ENCODE results near the gene IL12RB2.
"Not testable (repeated sequence)": the region's sequence is repeated elsewhere in the genome, so short reads cannot be mapped to it uniquely, and the experiment has no call there.

IL12RB2 gene

DNA sequence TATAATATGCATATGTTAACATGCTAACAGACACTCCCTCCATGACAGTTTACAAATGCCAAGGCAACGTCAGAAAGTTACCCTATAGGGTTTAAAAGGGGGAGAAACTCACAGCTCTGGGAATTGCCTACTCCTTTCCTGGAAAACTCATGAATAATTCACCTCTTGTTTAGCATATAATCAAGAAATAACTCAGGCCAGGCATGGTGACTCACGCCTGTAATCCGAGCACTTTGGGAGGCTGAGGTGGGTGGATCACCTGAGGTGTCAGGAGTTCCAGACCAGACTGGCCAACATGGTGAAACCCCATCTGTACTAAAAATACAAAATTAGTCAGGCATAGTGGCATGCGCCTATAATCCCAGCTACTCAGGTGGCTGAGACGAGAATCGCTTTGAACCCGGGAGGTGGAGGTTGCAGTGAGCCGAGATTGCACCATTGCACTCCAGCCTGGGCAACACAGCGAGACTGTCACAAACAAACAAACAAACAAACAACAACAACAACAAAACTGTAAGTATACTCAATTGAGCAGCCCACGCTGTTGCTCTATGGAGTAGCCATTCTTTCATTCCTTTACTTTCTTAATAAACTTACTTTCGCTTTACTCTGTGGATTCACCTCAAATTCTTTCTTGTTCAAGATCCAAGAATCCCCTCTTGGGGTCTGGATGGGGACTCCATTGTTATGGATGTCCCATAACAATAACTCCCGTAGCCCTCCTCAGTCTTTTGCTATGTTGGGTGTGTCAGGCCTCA, 92.5 kb downstream of the IL12RB2 start:
- DNase-seq, result not testable (repeated sequence)

DNA sequence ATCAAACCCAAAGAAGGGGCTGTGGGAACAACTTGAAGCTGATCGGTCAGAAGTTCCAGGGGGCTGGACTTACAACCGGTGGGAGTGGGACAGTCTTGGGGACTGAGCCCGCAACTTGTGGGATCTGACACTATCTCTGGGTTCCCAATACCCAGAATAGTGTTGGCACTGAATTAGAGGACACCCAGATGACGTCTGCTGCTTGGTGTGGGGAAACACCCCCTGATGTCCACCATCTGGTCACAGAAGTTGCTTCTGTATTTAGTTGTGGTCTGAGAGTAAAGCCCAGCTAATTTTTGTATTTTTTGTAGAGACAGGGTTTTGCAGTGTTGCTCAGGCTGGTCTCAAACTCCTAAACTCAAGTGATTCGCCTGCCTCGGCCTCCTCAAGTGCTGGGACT, 93.8 kb downstream of the IL12RB2 start:
- DNase-seq, result no peak

DNA sequence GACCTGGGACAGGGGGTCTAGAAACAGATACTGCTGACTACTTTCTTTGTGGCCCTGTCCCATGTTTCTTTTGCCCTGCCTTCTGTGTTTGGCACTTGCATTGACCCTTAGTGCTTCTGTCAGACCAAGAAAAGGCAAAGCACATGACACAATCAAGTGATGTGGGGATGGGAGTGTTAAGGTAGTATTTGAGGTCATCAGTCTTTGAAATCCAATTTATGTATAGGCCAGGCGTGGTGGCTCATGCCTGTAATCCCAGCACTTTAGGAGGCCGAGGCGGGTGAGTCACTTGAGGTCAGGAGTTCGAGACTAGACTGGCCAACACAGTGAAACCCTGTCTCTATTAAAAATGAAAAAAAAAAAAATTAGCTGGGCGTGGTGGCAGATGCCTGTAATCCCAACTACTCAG, 96.5 kb downstream of the IL12RB2 start:
- no peak for DNase-seq

DNA sequence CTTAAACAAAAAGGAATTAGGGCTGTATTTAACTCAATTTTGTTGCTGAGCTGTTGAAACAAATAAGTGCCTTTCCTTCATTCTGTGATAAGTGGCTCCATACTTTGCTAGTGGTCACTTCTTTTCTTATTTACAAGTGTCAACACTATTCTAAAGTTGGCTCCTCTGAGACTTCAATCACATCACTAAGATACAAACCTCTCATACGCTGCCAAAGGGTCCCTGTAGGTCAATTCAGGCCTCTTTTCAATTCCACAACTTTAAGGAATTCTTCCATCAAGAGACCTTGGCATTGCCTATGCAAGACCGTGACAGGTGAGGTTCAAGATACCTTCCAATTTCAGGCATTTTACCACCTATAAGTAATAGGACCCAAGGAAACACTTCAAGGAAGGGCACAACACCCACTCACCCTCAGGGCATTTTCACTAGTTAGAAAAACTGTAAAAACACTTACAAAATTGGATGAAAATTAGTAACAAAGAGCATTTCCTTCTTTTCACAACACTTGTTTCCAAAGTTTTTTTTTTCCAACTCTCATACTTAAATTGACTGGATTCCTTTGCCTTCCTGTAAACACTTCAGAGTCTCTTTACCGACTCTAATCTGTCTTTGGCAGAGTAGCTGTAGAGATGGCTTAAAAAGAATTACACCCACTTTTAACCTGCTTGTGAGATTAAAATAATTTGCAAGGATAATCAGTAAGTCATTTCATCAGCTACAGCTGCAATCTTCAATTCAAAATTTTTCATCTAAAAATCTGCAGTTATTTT, 98.0 kb downstream of the IL12RB2 start:
- DNase-seq, result no peak

DNA sequence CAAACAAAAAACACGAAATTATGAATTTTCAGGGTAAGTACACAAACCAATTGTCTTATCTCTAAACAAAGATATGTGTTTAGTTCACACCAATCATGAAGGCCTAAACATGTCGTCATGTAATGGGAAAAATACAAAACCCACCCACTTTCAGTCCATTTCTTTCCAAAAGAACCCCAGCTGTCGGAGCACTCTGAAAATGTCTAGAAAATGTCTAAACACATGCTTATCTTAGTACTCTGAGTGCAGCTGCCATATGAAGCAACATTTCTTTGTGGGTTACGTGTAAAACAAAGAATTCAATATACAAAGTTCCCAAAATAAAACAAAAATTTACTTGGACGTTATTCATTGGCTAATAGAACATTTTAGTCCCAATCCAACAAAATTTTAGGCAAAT, 99.8 kb downstream of the IL12RB2 start:
- DNase-seq, result no peak

DNA sequence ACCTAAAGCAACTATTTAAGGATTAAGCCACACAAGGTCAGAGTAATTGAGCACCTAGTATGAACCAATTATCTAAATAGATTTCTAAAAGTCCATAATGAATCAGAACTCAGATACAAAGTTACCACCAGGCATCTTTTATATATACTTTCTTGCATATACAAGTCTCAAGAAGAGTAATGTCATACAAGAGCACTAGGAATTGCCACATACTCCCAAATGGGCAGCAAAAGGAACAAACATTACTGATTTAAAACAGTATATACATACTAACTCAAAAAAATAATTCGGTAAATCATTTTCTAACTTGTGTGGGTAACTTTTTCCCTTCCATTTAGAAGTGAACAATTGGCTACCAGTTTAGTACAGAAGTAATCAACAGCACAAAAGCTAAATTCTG, 100.5 kb downstream of the IL12RB2 start:
- no peak for DNase-seq

DNA sequence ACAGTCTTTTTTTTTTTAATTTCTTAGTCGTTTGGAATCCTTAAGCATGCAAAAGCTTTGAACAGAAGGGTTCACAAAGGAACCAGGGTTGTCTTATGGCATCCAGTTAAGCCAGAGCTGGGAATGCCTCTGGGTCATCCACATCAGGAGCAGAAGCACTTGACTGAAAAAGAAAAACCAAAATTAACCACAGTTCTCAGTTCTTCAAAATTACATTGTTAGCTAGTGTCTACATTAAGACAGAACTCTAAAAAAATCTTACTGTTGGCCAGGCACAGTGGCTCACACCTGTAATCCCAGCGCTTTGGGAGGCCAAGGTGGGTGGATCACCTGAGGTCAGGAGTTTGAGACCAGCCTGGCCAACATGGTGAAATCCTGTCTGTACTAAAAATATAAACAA, 105.4 kb downstream of the IL12RB2 start:
- DNase-seq, result not testable (repeated sequence)

DNA sequence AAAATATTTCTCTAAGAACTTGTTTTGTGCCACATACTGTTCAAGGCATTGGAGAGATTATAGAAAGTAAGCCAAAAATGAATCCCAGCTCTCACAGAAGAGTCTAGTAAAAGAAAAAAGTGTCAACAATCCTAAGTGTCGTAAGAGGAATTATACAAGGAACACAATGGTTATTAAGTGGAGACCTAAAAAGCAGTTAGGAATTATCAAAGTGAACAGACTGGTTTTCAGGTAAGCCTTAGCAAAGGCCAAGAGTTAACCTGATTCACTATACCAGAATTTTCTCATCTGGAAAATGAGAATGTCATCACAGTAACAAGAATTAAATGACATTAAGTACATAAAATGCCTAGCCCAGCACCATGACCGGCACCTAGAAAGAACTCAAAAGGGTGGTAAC, 106.9 kb downstream of the IL12RB2 start:
- DNase-seq, result no peak

DNA sequence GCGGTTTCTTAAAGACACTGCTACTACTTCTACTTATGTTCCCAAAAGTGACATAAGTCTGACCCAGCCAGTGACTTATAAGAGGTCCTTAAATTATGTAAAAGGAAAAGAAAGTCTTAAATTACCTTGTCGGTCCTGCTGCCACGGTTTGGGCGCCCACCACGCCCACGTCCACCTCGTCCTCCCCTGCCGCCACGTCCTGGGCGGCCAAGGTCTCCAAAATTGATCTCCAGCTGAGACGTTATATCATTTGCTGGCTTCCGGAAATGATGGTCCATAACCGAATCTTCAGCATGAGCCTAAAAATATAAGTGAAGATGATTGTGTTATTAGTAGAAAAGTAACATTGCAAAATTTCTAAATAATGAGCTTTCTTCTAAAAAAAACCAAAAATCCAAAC, 107.4 kb downstream of the IL12RB2 start:
- no peak for DNase-seq

DNA sequence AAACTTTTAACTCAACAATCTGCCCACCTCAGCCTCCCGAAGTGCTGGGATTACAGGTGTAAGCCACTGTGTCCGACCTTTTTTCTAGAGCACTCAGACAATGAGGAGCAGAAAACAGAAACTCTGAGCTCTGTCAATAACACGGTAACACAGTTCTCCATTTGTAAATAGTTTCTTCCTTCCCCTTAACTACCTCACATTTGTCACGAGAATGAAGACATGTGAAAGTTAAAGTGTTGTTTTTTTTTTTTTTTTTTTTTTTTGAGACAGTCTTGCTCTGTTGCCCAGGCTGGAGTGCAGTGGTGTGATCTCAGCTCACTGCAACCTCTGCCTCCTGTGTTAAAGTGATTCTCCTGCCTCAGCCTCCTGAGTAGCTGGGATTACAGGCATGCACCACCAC, 110.1 kb downstream of the IL12RB2 start:
- not testable (repeated sequence) for DNase-seq

DNA sequence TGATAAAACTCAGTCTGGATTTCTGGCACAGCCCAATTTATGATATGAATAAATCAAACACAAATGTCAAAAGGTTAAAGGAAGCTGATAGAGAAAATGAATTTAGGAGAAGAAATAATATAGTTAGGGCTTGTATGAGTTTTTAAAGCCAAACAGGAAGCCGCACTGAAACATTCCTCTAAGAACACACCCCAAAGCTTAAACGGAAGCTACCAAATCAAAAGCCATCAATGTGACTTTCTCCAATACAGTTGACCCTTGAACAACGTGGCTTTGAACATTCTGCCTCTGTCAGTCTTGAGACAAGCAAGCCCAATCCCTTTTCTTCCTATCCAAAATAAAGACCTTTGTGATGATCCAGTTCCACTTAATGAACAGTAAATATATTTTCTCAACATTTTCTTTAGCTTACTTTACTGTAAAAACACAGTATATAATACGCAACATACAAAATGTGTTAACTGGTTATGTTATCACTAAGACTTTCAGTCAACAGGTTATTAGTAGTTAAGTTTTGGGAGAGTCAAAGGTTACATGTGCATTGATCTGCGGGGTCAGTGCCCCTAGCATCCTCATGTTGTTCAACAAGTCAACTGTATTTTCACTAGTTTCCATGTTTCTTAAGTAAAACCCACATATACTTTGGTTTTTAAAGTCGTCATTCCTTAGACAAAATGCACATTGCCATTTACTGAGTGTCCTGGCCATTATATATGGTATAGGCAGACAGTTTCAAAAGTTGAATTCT, 111.3 kb downstream of the IL12RB2 start:
- DNase-seq, result no peak

DNA sequence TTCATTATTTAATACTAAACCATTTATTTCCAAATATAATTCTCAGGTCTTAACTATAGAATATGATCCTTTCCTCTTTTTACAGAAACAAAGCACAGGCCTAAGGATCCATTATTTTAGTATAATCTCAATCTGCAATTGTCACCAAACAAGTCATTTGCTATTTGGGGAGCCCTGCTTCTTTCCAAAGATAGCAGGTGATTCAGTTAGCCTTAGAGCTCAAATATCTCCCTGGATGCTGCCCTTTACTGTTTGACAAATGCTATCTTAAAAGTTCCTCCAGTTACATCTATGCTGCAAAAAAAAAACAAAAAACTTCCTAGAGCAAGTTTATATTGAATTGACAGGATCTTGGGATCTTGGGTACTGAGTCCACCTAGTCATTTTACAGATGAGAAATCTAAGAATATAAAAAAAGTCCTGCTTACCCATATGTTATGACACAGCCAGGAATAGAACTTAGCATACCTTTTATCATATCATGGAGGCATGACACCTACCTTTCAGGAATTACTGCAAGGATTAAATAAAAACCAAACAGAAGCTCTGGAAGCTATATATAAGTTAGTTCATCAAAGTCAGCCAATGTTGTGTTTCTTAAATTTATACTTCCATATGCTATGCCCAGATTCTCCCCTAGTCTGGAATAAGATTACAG, 113.3 kb downstream of the IL12RB2 start:
- no peak for DNase-seq

DNA sequence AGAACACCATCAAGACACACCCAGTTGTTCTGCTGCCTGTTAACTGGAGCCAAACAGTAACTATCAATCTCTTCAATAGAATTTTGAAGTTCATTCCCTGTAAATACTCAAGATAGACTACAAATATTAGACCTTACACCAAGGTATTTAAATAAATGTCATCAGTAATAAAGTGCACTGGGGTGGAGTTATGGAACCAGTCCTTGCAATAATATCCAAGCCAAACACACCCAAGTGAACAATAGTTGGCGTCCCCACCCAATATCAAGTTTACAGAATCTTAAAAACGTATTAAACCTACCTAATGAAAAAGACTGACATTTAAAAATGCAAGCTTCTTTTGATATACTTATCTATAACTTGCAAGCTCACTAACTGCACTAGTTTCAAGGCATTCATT, 119.8 kb downstream of the IL12RB2 start:
- DNase-seq, result no peak

DNA sequence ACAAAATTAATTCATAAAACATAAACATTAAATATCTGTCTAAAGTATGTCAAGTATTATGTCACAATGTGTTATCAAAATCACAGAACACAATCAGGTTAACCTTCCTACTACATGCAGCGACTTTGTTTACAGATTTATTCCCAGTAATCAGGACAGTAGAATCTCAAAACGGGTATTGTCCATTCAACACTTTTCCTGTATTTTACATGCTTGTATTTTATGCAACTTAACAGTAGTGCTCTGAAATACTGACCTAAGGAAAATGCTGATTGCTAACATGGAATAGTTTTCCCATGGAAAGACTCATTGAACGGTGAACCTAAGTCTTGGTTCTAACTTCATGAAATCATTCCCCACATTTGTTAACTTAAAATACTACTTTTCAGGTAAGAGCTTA, 120.3 kb downstream of the IL12RB2 start:
- no peak for DNase-seq

DNA sequence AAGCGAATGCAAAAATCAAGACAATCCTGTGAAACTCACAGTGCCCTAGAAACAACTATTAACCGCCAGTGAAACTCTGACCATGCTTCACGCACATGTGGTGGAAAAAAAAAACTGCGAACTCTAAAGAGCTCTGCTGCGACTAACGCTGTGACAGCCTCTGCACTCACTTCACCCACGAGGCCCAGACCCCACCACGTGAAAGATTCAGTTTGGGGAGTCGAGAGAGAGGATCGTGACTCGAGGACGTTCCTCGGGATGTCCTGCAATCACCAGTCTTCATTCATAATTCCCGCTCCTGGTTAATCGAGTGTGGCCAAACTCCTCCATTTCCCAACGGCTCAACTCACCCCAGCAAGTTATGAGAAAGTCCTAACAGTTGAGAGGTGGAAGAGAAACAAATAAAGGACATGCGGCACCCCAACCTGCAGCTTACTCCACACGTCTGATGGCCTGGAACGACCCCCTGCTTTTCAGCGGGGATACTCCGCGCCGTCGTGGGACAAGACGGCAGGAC, 121.4 kb downstream of the IL12RB2 start:
- peak; percentile 15 for DNase-seq

DNA sequence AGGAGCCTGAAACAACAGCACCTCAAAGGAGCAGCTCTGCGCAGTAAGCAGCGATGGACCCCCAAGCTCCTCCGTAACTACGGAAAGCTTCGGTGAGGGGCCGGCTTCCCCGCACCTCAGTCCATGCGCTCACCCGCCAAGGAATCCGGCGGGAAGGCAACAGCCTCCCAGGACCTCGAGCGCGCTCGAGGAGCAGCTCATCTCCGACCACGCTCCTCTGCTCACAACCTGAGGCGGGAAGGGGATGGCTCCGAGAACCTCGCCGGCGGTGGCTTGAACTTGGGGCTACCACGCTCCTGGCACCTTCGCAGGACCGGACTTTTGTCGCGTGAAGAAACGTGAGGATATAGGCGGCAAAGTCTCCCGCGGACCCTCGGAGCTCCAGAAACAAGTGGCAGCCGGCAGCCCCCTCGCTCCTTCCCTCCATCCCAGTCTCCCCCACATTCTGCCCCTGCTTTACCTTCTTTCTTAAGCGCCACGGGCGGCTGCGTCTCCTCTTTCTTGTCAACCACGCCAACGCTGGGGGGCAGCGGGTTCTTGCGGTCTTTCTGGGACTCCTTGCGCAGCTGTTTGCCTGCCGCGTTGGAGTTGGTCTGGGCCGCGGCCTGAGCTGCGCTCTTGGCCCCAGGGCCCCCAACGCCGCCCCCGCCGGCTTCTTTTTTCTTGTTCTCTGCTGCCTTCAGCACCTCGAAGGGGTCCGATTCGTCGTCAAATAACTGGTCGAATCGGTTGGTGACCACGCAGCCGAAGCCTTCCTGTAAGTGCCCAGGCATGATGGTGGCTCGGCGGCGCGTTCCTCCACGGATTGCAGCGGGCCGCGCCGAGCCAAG, 122.1 kb downstream of the IL12RB2 start:
- DNase-seq, result no peak

DNA sequence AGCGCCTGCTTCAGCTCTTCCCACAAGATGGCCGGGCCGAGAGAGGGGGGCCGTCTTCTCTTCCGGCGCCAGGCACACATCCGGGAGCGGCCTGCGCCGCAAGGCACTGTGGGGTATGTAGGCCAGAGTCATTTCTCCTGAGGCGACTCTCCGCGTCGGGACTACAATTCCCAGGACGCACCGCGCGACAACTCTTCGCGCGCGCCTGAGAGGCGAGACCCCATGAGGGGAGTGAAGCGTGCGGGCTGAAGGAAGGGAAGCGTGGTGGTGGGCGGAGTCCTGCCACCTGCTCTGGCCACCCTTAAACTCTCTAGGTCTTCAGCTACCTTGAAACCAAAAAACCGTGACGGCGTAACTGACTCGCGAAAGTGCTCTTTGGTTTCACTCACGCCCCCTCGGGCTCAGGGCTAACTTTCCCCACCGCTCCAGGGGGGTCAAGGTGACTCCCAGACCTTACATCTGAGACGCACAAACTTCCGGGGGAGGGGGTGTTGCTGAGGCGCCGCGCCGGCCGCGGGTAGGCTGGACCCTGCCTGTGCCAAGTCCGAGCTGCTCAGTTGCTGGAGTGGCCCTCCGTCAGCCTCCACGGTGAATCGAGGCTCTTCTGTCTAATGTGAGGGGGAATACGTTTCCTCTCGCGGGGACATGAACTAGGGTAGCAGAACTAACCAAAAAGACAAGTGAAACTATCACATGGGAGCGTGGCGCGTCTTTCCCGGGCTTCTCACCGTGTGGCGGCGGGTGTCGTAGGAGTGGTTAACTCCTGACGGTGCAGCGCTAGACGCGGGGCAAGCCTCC, 122.9 kb downstream of the IL12RB2 start, which contains the start of gene SERBP1:
TSS of gene SERBP1 (minus strand) at position 45 of the 798 bp plus-strand sequence. CDS start 102 bp downstream, outside the sequence.
- peak; percentile 95 for DNase-seq

DNA sequence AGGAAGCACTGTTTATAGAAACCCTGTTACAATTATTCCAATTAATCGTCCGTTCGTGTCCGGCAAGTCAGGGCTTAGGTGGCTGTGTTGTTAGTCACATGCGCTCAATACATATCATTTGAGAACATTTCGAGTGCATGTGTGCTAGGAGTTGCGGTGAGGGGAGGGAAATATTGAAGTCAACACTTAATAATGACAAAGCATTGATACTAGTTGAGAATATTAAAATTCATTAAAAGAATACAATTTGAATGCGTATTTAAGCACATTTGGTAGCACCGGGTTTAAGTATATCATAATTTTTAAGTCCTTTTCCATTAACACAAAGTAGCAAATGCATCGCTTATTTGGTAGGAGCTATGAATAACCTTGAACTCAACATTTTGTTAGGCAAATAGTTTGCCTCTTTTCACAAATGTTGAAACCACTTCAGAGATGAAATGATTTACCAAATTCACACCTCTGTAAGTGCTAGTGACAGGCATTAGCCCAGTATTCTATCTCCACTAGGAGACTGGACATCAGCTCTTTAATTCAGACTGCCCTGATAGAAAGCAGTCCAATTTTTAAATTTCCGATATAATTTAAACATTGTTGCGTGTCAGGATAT, 123.6 kb downstream of the IL12RB2 start:
- DNase-seq, result no peak

DNA sequence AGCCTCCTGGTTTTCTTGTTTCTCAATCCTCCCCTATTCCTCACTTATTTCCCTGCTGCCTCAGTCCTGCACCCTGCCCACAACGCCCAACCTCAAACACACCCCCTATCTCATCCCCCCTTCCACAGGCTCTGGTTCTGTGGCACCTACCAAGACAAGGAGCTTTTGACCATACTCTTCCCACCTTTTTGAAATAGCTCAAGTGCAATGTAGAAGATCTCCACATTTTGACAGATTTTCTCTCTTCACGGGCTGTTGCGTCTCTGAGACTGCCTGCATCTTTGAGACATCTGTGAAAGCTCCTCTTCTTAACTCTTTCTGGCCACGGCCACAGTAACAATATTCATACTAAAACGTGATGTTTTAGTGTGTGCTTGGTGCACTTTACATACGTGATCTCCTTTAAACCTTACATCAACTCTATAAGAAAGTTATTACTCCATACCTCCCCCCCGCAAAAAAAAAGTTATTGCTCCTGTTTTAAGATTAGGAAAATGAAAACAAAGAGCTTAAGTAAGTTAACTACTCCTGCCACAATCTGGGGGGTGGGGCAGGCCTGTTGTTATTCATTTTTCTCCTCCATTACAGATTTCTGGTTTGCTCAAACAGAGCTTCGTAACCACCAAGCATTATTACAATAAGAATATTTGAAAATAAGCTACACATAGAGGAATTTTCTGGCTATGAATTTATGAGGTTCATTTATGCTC, 124.4 kb downstream of the IL12RB2 start:
- no peak for DNase-seq

DNA sequence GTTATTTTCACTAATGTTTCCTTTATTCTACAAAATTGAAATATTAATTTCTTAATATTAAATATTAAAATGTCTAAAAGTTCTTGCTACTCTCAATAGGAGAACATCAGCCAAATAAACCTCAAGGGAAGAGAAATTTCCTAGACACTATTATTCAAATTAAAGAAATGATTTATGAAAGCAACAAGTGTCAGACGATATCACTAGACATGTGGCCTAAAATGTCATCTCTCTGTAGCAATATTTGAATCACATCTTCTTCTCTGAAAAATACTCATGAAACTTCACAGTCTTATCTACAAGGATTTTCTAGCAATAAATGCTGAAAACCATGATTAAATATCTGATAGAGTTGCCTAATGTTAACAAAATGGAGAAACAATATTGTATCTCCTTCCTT, 125.1 kb downstream of the IL12RB2 start:
- no peak for DNase-seq
